Measurements from ENCODE around the gene GRIN2A. TPM values are rescaled to one million over a fixed set of nuclear protein-coding genes. Genes with fewer than 3 reads are reported as not detected.

The GRIN2A gene
- total and polyA plus RNA-seq, 2 of the 8 experiments (the other 6 are each of a cell fraction or from before 2014, with no cell fraction given) = 0.18 to 1.8 TPM

DNA sequence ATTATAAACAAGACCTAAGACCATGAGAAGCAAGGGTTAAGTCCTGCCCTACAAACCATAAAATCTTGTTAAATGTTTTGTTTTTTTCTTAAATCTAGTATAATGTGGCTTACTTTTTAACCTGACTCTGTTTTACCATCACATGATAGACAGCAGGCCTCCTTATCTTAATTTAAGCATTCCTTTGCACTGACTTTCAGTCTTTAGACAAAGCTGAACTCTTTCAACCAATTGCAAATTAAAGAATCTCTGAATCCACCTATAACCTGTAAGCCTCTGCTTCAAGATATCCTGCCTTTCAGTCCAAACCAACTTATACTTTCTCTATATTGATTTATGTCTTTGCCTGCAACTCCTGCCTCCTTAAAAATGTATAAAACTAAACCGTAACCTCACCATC is 478.5 kb downstream of the GRIN2A start:
- Histone ChIP-seq H3K23ac (ENCODE audit: insufficient read length) (no peak overlapping the region), H2BK12ac (ENCODE audit: low read depth, low read length) (no peak overlapping the region), H3K56ac (replicated peaks; ENCODE audit: insufficient read length, low read depth, low read length) (no peak overlapping the region), H4K5ac (ENCODE audit: insufficient read length, low read depth, low read length) (no peak overlapping the region), H3K14ac (ENCODE audit: insufficient read length) (no peak overlapping the region), H2BK20ac (ENCODE audit: low read length) (no peak overlapping the region), H3K9me3 (ENCODE audit: insufficient read depth in 2 of 2, low read depth in 1 of 2, low read length in 1 of 2) (no peaks in the 10 kb centered on the region), H3K4ac (replicated peaks; ENCODE audit: insufficient read length, low read depth, low read length) (no peak overlapping the region), H4K91ac (replicated peaks; ENCODE audit: insufficient read length, low read length) (no peak overlapping the region), H2AK5ac (ENCODE audit: low read depth, low read length) (no peak overlapping the region), H3K9ac (replicated peaks in 1 of 4; ENCODE audit: extremely low read depth in 1 of 4, low read depth in 3 of 4, low read length in 3 of 4) (no peak overlapping the region), H2BK15ac (ENCODE audit: low read length) (no peak overlapping the region), H3K18ac (ENCODE audit: extremely low read depth, low read length) (no peak overlapping the region), H3K4me3 (ENCODE audit: extremely low read depth in 1 of 4, insufficient read depth in 2 of 4, low read depth in 3 of 4, low read length in 4 of 4) (no peak overlapping the region), H3K27me3 (replicated peaks in 1 of 4; ENCODE audit: control insufficient read depth in 3 of 4, extremely low read depth in 1 of 4, insufficient read depth in 3 of 4, low read length in 3 of 4) (no peaks in the 10 kb centered on the region), H3K79me2 (ENCODE audit: control insufficient read depth in 1 of 2, insufficient read depth in 2 of 2, low read length in 2 of 2) (peaks cover 0 to 2% of the 10 kb centered on the region in 2 experiments; a peak in 1 of 4 replicates), H3K36me3 (ENCODE audit: control insufficient read depth in 2 of 4, insufficient read depth in 4 of 4, low read length in 3 of 4) (peaks cover 0 to 23% (median 6%) of the 10 kb centered on the region in 4 experiments; a peak in 4 of 8 replicates), H3K4me1 (replicated peaks in 1 of 4; ENCODE audit: control insufficient read depth in 3 of 4, insufficient read depth in 4 of 4, low read length in 3 of 4) (peaks cover 0 to 9% (median 4%) of the 10 kb centered on the region in 4 experiments; a peak in 5 of 7 replicates), H2AFZ (ENCODE audit: low read length) (no peak overlapping the region), H3K4me2 (ENCODE audit: insufficient read depth in 1 of 2, low read depth in 2 of 2, low read length in 2 of 2) (no peak overlapping the region), H2BK5ac (ENCODE audit: low read depth, low read length) (no peak overlapping the region), H3K79me1 (ENCODE audit: low read depth, low read length) (no peaks in the 10 kb centered on the region), H3K23me2 (ENCODE audit: low read depth, low read length) (no peaks in the 10 kb centered on the region), H4K20me1 (replicated peaks in 1 of 2; ENCODE audit: control insufficient read depth in 1 of 2, insufficient read depth in 2 of 2, low read length in 2 of 2) (no peaks in the 10 kb centered on the region), H3K27ac (ENCODE audit: low read depth, low read length) (no peak overlapping the region), H2BK120ac (replicated peaks; ENCODE audit: low read depth, low read length) (no peak overlapping the region), H4K8ac (ENCODE audit: extremely low read depth, insufficient read depth, low read length) (no peak overlapping the region)
- WGBS, 2 experiments (ENCODE audit: extremely low coverage in 1 of 2, insufficient coverage in 1 of 2, insufficient read length in 1 of 2, insufficient replicate concordance in 2 of 2, low coverage in 1 of 2, low lambda C conversion rate in 2 of 2, missing lambda C conversion rate in 1 of 2) = 87% methylated on average over 1 of the region's 1 CpG; no CpG with 5 or more reads in 1 of the 2 experiments
- no peak for DNase-seq (ENCODE audit: low read depth in 1 of 2, low spot score in 2 of 2)
- TF ChIP-seq RXRA (IDR thresholded peaks at IDR 0.05; ENCODE audit: insufficient read depth, low read depth, low read length) = no peak
- TF ChIP-seq CHD2 (IDR thresholded peaks at IDR 0.05; ENCODE audit: low read length) = no peak
- no peak for TF ChIP-seq TEAD4 (IDR thresholded peaks at IDR 0.05; ENCODE audit: low read depth, low read length)
- TF ChIP-seq HDAC6 (IDR thresholded peaks at IDR 0.05; ENCODE audit: low read depth, low read length) = no peak
- TF ChIP-seq RAD21 (IDR thresholded peaks at IDR 0.05 in 1 of 2, conservative IDR thresholded peaks at IDR 0.05 in 1 of 2; ENCODE audit: low read depth in 2 of 2, low read length in 2 of 2) = no peak
- TF ChIP-seq EZH2 (IDR thresholded peaks at IDR 0.05; ENCODE audit: low read depth, low read length, severe bottlenecking) = no peak
- TF ChIP-seq, protein P1, sequence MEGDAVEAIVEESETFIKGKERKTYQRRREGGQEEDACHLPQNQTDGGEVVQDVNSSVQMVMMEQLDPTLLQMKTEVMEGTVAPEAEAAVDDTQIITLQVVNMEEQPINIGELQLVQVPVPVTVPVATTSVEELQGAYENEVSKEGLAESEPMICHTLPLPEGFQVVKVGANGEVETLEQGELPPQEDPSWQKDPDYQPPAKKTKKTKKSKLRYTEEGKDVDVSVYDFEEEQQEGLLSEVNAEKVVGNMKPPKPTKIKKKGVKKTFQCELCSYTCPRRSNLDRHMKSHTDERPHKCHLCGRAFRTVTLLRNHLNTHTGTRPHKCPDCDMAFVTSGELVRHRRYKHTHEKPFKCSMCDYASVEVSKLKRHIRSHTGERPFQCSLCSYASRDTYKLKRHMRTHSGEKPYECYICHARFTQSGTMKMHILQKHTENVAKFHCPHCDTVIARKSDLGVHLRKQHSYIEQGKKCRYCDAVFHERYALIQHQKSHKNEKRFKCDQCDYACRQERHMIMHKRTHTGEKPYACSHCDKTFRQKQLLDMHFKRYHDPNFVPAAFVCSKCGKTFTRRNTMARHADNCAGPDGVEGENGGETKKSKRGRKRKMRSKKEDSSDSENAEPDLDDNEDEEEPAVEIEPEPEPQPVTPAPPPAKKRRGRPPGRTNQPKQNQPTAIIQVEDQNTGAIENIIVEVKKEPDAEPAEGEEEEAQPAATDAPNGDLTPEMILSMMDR (IDR thresholded peaks at IDR 0.05; ENCODE audit: control extremely low read depth in 1 of 3, insufficient read depth in 1 of 3, low read depth in 1 of 3, low read length in 3 of 3) = no peak
- ChIA-PET CTCF (ENCODE audit: partially characterized antibody) (no interaction called here), POLR2A (ENCODE audit: partially characterized antibody) (no interaction called here)
- FAIRE-seq = no peak
